DND-41 (cell line): ENCODE results near the gene EBI3.

Experiments
- ATAC-seq: fragments of 200-7000 bp; cut with Tn5 transposase; 3 replicates; pipeline ENCODE4 v1.9.1; 2021; ENCODE audit warnings: low read depth; ENCODE audit not compliant: insufficient read depth
- DNase-seq: peaks from one replicate; pipeline ENCODE4 v3.0.0-alpha.2; 2020
- H2AFZ ChIP-seq: 2 replicates; pipeline ENCODE4 v1.6.0; 2012; ENCODE audit warnings: low read depth, low read length
- H3K27ac ChIP-seq: 2 replicates; pipeline ENCODE4 v1.5.1; 2012; ENCODE audit warnings: low read length, inconsistent platforms
- H3K27me3 ChIP-seq: fragments of 200-600 bp; sonication (generic); 2 replicates; pipeline ENCODE4 v1.6.0; 2012; ENCODE audit warnings: low read length, mild to moderate bottlenecking, inconsistent platforms; ENCODE audit not compliant: insufficient read depth, poor library complexity
- H3K36me3 ChIP-seq: 2 replicates; pipeline ENCODE4 v1.5.1; 2012; ENCODE audit warnings: low read length, inconsistent platforms; ENCODE audit not compliant: insufficient read depth
- H3K4me1 ChIP-seq: 2 replicates; pipeline ENCODE4 v1.5.1; 2012; ENCODE audit warnings: mild to moderate bottlenecking, low read length; ENCODE audit not compliant: insufficient read depth
- H3K4me2 ChIP-seq: 2 replicates; pipeline ENCODE4 v1.6.0; 2012; ENCODE audit warnings: mild to moderate bottlenecking, moderate library complexity, low read length, inconsistent platforms; ENCODE audit not compliant: insufficient read depth
- H3K4me3 ChIP-seq, 2 experiments: fragments of 200-600 bp in 1 of 2; shearing (Covaris generic) in 1 of 2; 2 replicates each; pipeline ENCODE4 v1.5.1; 2012 to 2016; ENCODE audit warnings: inconsistent platforms in 2 of 2, low read length in 2 of 2, mild to moderate bottlenecking in 2 of 2, low read depth in 1 of 2, moderate library complexity in 1 of 2
- H3K79me2 ChIP-seq: 2 replicates; pipeline ENCODE4 v1.6.0; 2012; ENCODE audit warnings: low read length, inconsistent platforms; ENCODE audit not compliant: insufficient read depth
- H3K9ac ChIP-seq: 2 replicates; pipeline ENCODE4 v1.6.0; 2012; ENCODE audit warnings: low read depth, mild to moderate bottlenecking, inconsistent platforms, low read length, moderate library complexity
- H3K9me3 ChIP-seq: 2 replicates; pipeline ENCODE4 v1.5.1; 2012; ENCODE audit warnings: low read length, moderate library complexity, mild to moderate bottlenecking, inconsistent platforms; ENCODE audit not compliant: insufficient read depth, severe bottlenecking
- H4K20me1 ChIP-seq: 2 replicates; pipeline ENCODE4 v1.6.0; 2012; ENCODE audit warnings: low read length; ENCODE audit not compliant: insufficient read depth
- EZH2 ChIP-seq: IDR thresholded peaks from 3 replicates; pipeline ENCODE4 v1.6.1; 2012; ENCODE audit warnings: borderline replicate concordance, low read depth, mild to moderate bottlenecking, moderate library complexity, low read length, inconsistent platforms; ENCODE audit not compliant: severe bottlenecking
- TF ChIP-seq, protein P1 (sequence below): IDR thresholded peaks from 2 replicates; pipeline ENCODE4 v1.5.1; 2012; ENCODE audit warnings: borderline replicate concordance, low read length, moderate library complexity, mild to moderate bottlenecking; ENCODE audit not compliant: poor library complexity, severe bottlenecking; ENCODE audit errors: extremely low read depth

The EBI3 gene

DNA sequence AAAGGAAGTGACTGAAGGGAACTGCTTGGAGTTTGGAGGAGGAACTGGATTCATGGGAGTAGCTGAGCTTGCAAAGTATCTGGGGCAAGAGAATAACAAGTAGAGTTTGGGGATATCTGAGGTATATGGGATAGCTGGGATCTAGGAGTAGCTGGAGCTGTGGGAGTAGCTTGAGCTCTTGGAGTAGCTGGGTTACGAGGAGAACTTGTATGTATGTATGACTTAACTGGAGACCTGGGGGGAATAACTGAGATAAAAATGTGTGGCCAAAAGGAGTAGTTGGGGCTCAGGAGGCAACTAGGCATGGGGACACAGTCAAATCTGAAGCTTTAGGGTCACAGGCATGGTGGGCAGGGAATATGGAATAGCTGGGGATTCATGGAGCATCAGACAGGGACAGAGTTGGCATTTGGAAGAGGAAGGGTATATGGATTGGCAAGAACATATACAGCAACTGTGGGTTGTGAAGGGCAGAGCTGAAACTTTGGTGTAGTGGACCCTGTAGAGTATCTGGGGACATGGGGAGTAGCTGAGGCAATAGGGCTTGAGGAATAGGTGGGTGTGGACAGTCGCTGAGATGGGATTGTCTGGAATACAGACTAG is 28.3 kb upstream of the EBI3 start:
- no peaks in the 10 kb centered on the region for H3K4me1 ChIP-seq
- TF ChIP-seq, protein P1, sequence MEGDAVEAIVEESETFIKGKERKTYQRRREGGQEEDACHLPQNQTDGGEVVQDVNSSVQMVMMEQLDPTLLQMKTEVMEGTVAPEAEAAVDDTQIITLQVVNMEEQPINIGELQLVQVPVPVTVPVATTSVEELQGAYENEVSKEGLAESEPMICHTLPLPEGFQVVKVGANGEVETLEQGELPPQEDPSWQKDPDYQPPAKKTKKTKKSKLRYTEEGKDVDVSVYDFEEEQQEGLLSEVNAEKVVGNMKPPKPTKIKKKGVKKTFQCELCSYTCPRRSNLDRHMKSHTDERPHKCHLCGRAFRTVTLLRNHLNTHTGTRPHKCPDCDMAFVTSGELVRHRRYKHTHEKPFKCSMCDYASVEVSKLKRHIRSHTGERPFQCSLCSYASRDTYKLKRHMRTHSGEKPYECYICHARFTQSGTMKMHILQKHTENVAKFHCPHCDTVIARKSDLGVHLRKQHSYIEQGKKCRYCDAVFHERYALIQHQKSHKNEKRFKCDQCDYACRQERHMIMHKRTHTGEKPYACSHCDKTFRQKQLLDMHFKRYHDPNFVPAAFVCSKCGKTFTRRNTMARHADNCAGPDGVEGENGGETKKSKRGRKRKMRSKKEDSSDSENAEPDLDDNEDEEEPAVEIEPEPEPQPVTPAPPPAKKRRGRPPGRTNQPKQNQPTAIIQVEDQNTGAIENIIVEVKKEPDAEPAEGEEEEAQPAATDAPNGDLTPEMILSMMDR = no peak
- TF ChIP-seq EZH2 = no peak
- DNase-seq (no peak), ATAC-seq (no peak)
- H3K4me2 ChIP-seq = no peak overlapping the region
- H3K79me2 ChIP-seq = no peaks in the 10 kb centered on the region
- no peaks in the 10 kb centered on the region for H3K36me3 ChIP-seq
- H3K9ac ChIP-seq = no peak overlapping the region
- H3K27ac ChIP-seq = no peak overlapping the region
- no peaks in the 10 kb centered on the region for H4K20me1 ChIP-seq
- no peak overlapping the region for H2AFZ ChIP-seq
- no peaks in the 10 kb centered on the region for H3K9me3 ChIP-seq
- H3K27me3 ChIP-seq = no peaks in the 10 kb centered on the region
- no peak overlapping the region for H3K4me3 ChIP-seq

- H3K9ac ChIP-seq = no peak overlapping the region
- H3K27me3 ChIP-seq = no peaks in the 10 kb centered on the region
- H3K4me3 ChIP-seq = no peak overlapping the region
- no peak overlapping the region for H3K4me2 ChIP-seq
- no peak for ATAC-seq
- H4K20me1 ChIP-seq = no peaks in the 10 kb centered on the region
- H3K79me2 ChIP-seq = no peaks in the 10 kb centered on the region
- TF ChIP-seq, protein P1 = no peak
- no peak for TF ChIP-seq EZH2
- no peaks in the 10 kb centered on the region for H3K4me1 ChIP-seq
- no peak for DNase-seq
- no peaks in the 10 kb centered on the region for H3K36me3 ChIP-seq
- H3K27ac ChIP-seq = no peak overlapping the region
- no peak overlapping the region for H2AFZ ChIP-seq
- no peaks in the 10 kb centered on the region for H3K9me3 ChIP-seq
Observed at GRCh38 chr19:4201798-4202197, 27.5 kb upstream of the EBI3 start.

DNA sequence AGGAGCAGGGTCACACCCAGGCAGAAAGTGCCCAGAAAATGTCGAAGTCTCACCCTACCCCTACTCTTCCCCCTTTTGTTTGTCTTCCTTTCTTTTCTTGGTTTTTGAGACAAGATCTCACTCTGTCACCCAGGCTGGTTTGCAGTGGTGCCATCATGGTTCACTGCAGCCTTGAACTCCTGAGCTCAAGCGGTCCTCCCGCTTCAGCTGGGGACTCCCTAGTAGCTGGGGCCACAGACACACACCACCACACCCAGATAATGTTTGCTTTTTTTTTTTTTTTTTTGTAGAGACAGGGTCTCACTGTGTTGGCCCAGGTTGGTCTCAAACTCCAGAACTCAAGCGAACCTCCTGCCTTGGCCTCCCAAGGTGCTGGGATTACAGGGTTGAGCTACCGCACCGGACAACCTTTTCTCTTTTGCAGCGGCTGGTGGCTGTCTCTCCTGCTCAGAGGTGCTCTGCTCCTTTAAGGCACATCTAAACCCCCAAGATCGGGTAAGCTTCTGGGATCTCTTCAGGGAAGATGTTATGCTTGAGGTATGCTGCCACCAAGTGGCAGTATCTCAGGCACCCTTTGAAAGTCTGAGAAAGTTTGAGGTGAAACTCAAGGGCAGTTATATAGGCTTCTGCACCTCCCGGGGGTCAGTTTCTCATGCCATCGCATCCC is 22.4 kb upstream of the EBI3 start:
- H3K36me3 ChIP-seq = no peaks in the 10 kb centered on the region
- no peak for DNase-seq
- no peaks in the 10 kb centered on the region for H4K20me1 ChIP-seq
- no peak overlapping the region for H3K4me2 ChIP-seq
- H2AFZ ChIP-seq = no peak overlapping the region
- no peak overlapping the region for H3K9ac ChIP-seq
- H3K9me3 ChIP-seq = no peaks in the 10 kb centered on the region
- no peaks in the 10 kb centered on the region for H3K27me3 ChIP-seq
- H3K27ac ChIP-seq = no peak overlapping the region
- H3K4me3 ChIP-seq = no peak overlapping the region
- H3K79me2 ChIP-seq = no peaks in the 10 kb centered on the region
- no peak for ATAC-seq
- H3K4me1 ChIP-seq = no peaks in the 10 kb centered on the region
- TF ChIP-seq, protein P1 = peak; percentile 24
- no peak for TF ChIP-seq EZH2
